Effector memory CD4-positive, alpha-beta T cell (primary cell): ENCODE data around the gene INSL6.

Source experiments
- DNase-seq, 3 donors: peaks; one replicate each; pipeline ENCODE4 v3.0.0-alpha.2; 2020
- H3K27ac ChIP-seq: 2 replicates; pipeline ENCODE4 v1.7.0; 2013; ENCODE audit warnings: mild to moderate bottlenecking, low read length, moderate library complexity; ENCODE audit not compliant: insufficient read depth, poor library complexity, severe bottlenecking
- H3K27me3 ChIP-seq: replicated peaks from 2 replicates; pipeline ENCODE4 v1.7.0; 2013; ENCODE audit warnings: mild to moderate bottlenecking, low read length; ENCODE audit not compliant: insufficient read depth, control insufficient read depth, poor library complexity, severe bottlenecking
- H3K36me3 ChIP-seq: 2 replicates; pipeline ENCODE4 v1.7.0; 2013; ENCODE audit warnings: mild to moderate bottlenecking, low read length, moderate library complexity; ENCODE audit not compliant: control insufficient read depth, insufficient read depth
- H3K4me1 ChIP-seq: 2 replicates; pipeline ENCODE4 v1.7.0; 2013; ENCODE audit warnings: low read length, mild to moderate bottlenecking; ENCODE audit not compliant: control insufficient read depth, insufficient read depth, poor library complexity, severe bottlenecking
- H3K4me3 ChIP-seq: 2 replicates; pipeline ENCODE4 v1.7.0; 2013; ENCODE audit warnings: low read length, low read depth, mild to moderate bottlenecking; ENCODE audit not compliant: insufficient read depth, poor library complexity, severe bottlenecking
- H3K9me3 ChIP-seq: 2 replicates; pipeline ENCODE4 v1.7.0; 2013; ENCODE audit warnings: mild to moderate bottlenecking, low read length, moderate library complexity; ENCODE audit not compliant: control insufficient read depth
- total RNA-seq, 3 donors: gene quantifications; one replicate each; lab custom pipeline; 2026; lab: John Stamatoyannopoulos, UW

Gene INSL6, protein sequence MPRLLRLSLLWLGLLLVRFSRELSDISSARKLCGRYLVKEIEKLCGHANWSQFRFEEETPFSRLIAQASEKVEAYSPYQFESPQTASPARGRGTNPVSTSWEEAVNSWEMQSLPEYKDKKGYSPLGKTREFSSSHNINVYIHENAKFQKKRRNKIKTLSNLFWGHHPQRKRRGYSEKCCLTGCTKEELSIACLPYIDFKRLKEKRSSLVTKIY
- 0 to 0.17 (median 0.09) reads per million in 3 donors for total RNA-seq

DNA sequence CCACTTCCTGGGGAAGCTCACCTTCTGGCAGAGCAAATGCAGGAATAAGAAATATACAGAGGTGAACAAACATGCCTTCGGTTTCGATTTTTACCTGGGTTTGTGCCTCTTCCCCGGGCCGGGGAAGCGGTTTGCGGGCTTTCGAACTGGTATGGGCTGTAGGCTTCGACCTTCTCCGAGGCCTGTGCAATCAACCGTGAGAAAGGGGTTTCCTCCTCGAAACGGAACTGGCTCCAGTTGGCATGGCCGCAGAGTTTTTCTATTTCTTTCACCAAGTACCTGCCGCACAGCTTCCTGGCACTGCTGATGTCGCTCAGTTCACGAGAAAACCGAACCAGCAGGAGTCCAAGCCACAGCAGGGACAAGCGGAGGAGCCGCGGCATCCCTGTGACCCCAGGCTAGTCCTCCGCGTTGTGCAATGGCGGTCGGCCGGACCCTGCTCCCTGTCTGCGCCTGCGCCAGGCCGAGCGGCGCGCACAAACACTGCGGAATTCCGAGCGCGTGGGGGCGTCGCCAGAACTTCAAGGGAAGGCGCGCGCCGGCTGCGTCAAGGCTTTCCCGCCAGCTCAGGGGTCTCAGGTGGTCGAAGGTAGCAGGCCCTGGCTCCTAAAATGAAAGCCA is at the start of gene INSL6:
TSS of gene INSL6 (minus strand) at position 420 of the 621 bp plus-strand sequence. CDS start at position 383, 37 bp downstream.
- Histone ChIP-seq H3K27ac (no peak within 1 kb of the TSS), H3K9me3 (no peaks in the 10 kb centered on the region), H3K27me3 (no peaks in the 10 kb centered on the region), H3K4me3 (no peak within 1 kb of the TSS), H3K4me1 (no peaks in the 10 kb centered on the region), H3K36me3 (no peaks in the 10 kb centered on the region)
- DNase-seq, result no peak

DNA sequence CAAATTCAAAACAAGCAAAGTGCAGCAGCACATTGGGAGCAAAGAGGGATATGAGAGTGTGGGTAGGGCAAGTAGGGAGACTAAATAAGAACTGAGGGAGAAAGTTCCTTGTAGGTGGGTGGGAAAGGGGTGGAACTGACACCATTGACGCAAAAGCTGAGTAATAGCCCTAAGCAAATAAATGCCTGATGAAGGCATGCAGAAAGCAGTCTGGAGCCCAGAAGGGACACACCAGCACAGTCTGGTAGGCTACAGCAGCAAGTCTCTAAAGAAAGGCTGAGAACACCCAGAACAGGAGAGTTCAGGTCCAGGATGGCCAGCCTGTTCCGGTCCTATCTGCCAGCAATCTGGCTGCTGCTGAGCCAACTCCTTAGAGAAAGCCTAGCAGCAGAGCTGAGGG is 45.8 kb upstream of the INSL6 start, which contains the start of gene INSL4:
TSS of gene INSL4 (plus strand) at position 208 of the 400 bp plus-strand sequence. CDS start at position 313, 105 bp downstream.
- no peaks in the 10 kb centered on the region for H3K9me3 ChIP-seq
- no peaks in the 10 kb centered on the region for H3K27me3 ChIP-seq
- H3K27ac ChIP-seq, result no peak within 1 kb of the TSS
- no peak within 1 kb of the TSS for H3K4me3 ChIP-seq
- no peak for DNase-seq
- H3K4me1 ChIP-seq, result no peaks in the 10 kb centered on the region
- no peaks in the 10 kb centered on the region for H3K36me3 ChIP-seq

DNA sequence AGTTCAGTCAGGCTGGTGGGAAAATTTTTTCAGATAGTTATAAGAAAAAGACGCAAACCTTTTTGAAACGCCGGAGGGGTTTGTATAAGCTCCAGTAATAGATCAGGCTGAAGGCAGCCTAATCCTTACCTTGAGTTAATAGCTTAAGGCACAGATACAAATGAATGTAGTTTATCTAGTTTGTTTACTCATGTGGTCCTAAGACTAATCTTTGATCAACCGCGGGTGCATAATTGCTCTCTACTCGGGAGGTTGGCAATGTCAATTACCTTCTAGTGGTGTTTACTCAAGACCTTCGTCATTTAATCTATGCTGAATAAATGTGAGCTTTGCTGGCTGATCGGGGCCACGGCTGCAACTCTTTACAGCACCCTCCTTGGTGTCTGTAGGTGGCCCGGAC is 45.1 kb upstream of the INSL6 start:
- DNase-seq, result no peak
- Histone ChIP-seq H3K4me1 (no peaks in the 10 kb centered on the region), H3K27ac (no peak overlapping the region), H3K27me3 (no peaks in the 10 kb centered on the region), H3K36me3 (no peaks in the 10 kb centered on the region), H3K9me3 (no peaks in the 10 kb centered on the region), H3K4me3 (no peak overlapping the region)

DNA sequence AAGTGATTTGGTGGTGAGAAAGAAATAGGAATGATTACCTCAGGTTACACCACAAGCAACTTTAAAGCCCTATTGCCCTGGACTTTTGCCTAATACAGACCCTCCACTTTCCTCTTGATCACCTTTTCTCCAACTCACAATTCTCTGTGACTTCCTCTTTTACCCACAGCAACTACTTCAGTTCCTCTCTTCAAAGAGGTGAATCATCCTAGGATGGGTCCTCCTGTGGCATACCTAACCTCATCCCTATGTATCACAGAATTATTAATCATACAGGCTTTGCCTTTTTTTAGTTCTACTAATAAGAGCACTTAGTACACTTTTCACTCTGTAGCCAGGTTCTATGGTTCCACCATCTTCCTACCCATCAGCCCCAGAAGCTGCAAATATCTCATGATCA is 19.6 kb upstream of the INSL6 start:
- Histone ChIP-seq H3K27me3 (no peaks in the 10 kb centered on the region), H3K27ac (no peak overlapping the region), H3K4me1 (no peaks in the 10 kb centered on the region), H3K9me3 (no peaks in the 10 kb centered on the region), H3K4me3 (no peak overlapping the region), H3K36me3 (no peaks in the 10 kb centered on the region)
- no peak for DNase-seq

DNA sequence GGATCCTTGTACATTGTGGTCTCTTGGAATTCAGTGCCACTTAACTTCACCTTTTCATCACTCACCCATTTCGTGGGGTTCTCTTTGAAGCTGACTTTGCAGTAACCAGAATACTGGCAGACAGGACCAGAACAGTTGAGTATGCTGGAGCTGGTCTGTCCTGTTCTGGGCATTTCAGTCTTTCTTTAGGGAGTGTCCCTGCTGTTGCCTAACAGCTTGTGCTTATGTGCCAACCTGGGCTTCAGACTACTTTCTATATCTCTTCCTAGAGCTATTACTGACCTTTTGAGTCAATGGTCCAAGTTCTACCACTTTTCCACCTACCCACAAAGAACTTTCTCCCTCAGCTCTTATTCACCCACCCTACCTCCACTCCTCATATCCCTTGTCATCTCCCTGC is 10.0 kb upstream of the INSL6 start:
- H3K27me3 ChIP-seq, result no peaks in the 10 kb centered on the region
- no peak overlapping the region for H3K27ac ChIP-seq
- no peaks in the 10 kb centered on the region for H3K36me3 ChIP-seq
- no peaks in the 10 kb centered on the region for H3K9me3 ChIP-seq
- no peaks in the 10 kb centered on the region for H3K4me1 ChIP-seq
- DNase-seq, result no peak
- H3K4me3 ChIP-seq, result no peak overlapping the region

DNA sequence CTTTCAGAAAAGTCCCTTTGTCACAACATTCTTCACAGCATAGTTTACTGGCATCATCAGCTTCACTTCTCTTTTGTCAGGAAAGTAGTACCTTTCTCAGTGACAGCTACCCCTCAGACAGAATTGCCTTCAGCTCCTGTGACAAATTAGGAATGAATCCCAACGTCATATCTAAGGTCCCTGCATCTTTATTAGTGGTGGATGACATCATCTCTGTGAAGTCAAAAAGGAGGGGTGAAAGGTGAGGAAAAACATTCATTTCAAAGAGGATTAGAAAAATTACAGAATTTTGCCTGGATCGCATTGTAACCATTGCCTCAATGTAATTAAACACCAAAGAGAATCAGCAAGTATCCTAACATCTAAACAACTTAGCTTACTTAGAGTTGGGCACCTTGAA is 7.9 kb upstream of the INSL6 start:
- no peak for DNase-seq

DNA sequence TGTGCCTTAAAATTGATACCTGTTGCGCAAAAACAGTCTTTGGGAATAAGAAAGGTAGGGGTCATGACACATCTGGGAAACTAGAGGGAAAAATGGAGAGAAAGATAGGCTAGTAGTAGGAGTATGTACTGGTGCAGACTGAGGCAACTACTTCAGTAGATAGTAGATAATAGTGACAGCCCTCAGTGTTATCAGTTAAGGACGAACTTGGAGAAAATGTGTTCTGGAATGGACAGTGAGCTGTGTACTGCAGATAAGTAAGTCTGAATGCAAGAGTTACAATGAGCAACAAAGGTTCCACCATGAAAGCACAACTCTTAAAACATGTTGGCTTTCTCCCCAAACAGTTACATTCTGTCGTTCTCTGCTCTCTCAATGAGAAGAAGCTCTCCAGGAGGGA is 6.5 kb upstream of the INSL6 start:
- Histone ChIP-seq H3K4me1 (no peaks in the 10 kb centered on the region), H3K27me3 (no peaks in the 10 kb centered on the region), H3K36me3 (no peaks in the 10 kb centered on the region), H3K27ac (no peak overlapping the region), H3K4me3 (no peak overlapping the region), H3K9me3 (no peaks in the 10 kb centered on the region)
- no peak for DNase-seq

More for the DNA sequence above, 7.9 kb upstream of the INSL6 start:
- Histone ChIP-seq H3K9me3 (no peaks in the 10 kb centered on the region), H3K4me3 (no peak overlapping the region), H3K4me1 (no peaks in the 10 kb centered on the region), H3K27me3 (no peaks in the 10 kb centered on the region), H3K27ac (no peak overlapping the region), H3K36me3 (no peaks in the 10 kb centered on the region)

DNA sequence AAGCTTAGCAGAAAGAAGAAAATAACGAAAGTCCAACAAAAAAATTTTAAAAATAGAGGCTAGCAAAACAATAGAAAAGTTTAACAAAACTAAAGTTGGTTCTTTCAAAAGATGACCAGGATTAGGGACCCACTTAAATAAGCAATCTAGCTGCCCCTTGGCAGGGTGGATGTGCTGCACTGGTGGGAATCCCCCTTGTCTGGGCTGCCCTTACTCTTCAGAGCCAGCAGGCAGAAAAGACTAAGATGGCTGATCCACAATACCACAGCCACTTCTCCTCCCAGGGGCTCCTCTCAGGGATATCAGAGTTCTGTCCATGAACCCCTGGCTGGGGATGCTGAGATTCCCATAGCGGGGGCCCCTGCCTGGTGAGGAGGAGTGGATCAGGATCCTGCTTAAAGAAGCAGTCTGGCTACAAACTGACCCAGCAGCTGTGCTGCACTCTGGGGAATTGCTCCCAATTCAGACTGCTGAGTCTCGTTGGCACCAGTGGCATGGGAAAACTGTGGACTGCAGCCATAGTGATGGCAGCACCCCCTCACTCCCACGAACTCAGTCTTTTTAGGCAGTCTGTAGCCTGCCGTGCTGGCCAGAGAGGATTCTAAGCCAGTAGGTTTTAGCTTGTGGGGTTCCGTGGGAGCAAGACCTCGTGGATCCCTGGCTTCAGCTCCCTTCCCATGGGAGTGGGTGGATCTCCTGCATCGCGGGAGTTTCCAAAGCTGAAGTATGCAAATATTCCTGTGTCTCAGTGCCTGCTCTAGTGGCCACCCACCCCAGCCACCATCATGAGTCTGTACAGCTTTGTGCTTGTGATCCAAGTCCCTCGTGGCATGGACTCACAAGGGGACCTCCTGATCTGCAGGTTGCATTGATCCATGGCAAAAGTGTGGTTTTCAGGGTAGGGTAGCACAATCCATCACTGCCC is 2.9 kb upstream of the INSL6 start:
- no peaks in the 10 kb centered on the region for H3K4me1 ChIP-seq
- no peak for DNase-seq
- H3K36me3 ChIP-seq, result no peaks in the 10 kb centered on the region

DNA sequence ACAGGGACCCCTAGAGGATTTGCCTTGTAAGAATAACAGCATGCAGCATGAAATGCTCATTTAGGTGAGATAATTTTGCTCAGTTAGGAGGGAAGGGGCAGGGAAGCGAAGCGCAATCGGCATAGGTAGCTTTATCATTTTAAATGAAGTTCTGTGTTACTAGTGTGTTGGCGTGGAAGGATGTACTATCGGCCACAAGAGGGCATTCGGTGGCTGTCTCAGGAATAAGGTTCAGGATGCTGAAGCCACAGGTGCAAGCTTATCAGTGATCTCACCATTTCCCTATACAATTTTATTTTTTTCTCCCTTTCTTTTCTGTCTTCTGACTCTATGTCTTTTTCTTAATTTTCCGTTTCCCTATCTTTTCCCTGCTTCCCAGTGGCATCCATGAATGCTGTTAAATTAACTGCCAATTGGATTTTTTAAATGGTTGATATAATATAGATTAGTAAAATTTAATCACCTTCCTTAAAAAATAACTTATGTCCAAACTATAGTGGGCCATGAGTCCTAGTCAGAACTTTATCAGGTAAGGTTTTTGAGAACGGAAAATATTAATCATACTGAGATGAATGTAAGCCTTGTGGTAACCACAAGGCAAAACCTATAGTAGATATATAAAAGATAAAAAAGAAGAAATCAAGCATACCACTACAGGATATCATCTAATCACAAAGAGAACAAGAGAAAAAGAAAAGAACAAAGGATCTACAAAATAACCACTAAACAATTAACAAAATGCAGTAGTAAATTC is 1.2 kb upstream of the INSL6 start:
- peak; percentile 28 to 51 (median 42) for DNase-seq

More for the DNA sequence above, 2.9 kb upstream of the INSL6 start:
- Histone ChIP-seq H3K27ac (no peak overlapping the region), H3K4me3 (no peak overlapping the region), H3K9me3 (no peaks in the 10 kb centered on the region), H3K27me3 (no peaks in the 10 kb centered on the region)

More for the DNA sequence above, 1.2 kb upstream of the INSL6 start:
- no peaks in the 10 kb centered on the region for H3K9me3 ChIP-seq
- H3K4me3 ChIP-seq, result no peak overlapping the region
- H3K27me3 ChIP-seq, result no peaks in the 10 kb centered on the region
- H3K36me3 ChIP-seq, result no peaks in the 10 kb centered on the region
- no peaks in the 10 kb centered on the region for H3K4me1 ChIP-seq
- no peak overlapping the region for H3K27ac ChIP-seq
